ENCODE results near the gene ZNF283.
"Not testable (repeated sequence)": the region's sequence is repeated elsewhere in the genome, so short reads cannot be mapped to it uniquely, and the experiment has no call there.

Gene ZNF283

GRCh38 chr19:43848821-43849220 lies 21.7 kb downstream of the ZNF283 start:
- no peak for DNase-seq (ENCODE audit: low read depth, low spot score)

GRCh38 chr19:43858174-43858573 lies 31.1 kb downstream of the ZNF283 start:
- DNase-seq (ENCODE audit: low read depth, low spot score): no peak

GRCh38 chr19:43866923-43867322 lies 39.8 kb downstream of the ZNF283 start:
- DNase-seq (ENCODE audit: low read depth, low spot score): not testable (repeated sequence)

GRCh38 chr19:43872547-43873336 lies 45.6 kb downstream of the ZNF283 start:
- DNase-seq (ENCODE audit: low read depth, low spot score): no peak

- no peak for DNase-seq (ENCODE audit: low read depth, low spot score)
Measured at GRCh38 chr19:43880483-43880882, 53.4 kb downstream of the ZNF283 start.

GRCh38 chr19:43883864-43884263 lies 56.7 kb downstream of the ZNF283 start, which contains the start of gene ZNF404:
Gene ZNF404, minus strand, starts transcription at chr19:43883964.
- DNase-seq (ENCODE audit: low read depth, low spot score): no peak

GRCh38 chr19:43895727-43896308 lies 68.7 kb downstream of the ZNF283 start:
- DNase-seq (ENCODE audit: low read depth, low spot score): no peak

Measured in smooth muscle cell of the brain vasculature (primary cell).